ENCODE measurements around the gene STXBP5L.

- TF ChIP-seq RAD21 (conservative IDR thresholded peaks at IDR 0.05) (no peak), POLR2AphosphoS5 (IDR thresholded peaks at IDR 0.05) (no peak), CTCF (IDR thresholded peaks at IDR 0.05; ENCODE audit: poor library complexity, severe bottlenecking) (no peak)
Measured at GRCh38 chr3:121399820-121400219, 491.8 kb downstream of the STXBP5L start.
